K562 (cell line): ENCODE results near the gene RHEBL1. TPM values are rescaled to one million over a fixed set of nuclear protein-coding genes. Genes with fewer than 3 reads are reported as not detected.
A peak's percentile ranks its signal among the peaks of the same experiment; 100 is the strongest.

Source experiments
- ADNP ChIP-seq: fragments of 200-800 bp; sonication (Bioruptor generic); IDR thresholded peaks from 2 replicates; pipeline ENCODE4 v1.6.1; 2016; ENCODE audit warnings: missing genetic modification characterization, missing compliant biosample characterization
- ARID1B ChIP-seq: fragments of 450-650 bp; IDR thresholded peaks from 2 replicates; pipeline ENCODE4 v1.6.1; 2016; ENCODE audit warnings: antibody characterized with exemption, mild to moderate bottlenecking, inconsistent platforms
- GTF2F1 ChIP-seq: IDR thresholded peaks from 2 replicates; pipeline ENCODE4 v1.6.1; 2011; ENCODE audit warnings: low read depth, low read length, improper control_type of control experiment
- L3MBTL2 ChIP-seq: fragments of 450-650 bp; IDR thresholded peaks from 2 replicates; pipeline ENCODE4 v1.6.1; 2016; ENCODE audit warnings: mild to moderate bottlenecking, moderate library complexity
- MYBL2 ChIP-seq, 2 experiments: fragments of 450-650 bp in 1 of 2; sonication (generic) in 1 of 2; formaldehyde crosslinking in 1 of 2; IDR thresholded peaks; 2 replicates each; pipeline versions ENCODE4 v1.6.1 to v1.8.1; 2017 to 2022; ENCODE audit warnings: borderline replicate concordance in 1 of 2, inconsistent platforms in 1 of 2, low read depth in 1 of 2, mild to moderate bottlenecking in 1 of 2, missing genetic modification reagents in 1 of 2, moderate library complexity in 1 of 2
- NFE2L1 ChIP-seq: fragments of 450-650 bp; IDR thresholded peaks from 2 replicates; pipeline ENCODE4 v1.6.1; 2016; ENCODE audit warnings: missing genetic modification characterization, low read depth, mild to moderate bottlenecking, missing compliant biosample characterization, moderate library complexity, borderline replicate concordance
- POLR2G ChIP-seq: fragments of 200-400 bp; formaldehyde crosslinking; IDR thresholded peaks from 2 replicates; pipeline ENCODE4 v1.6.1; 2017; ENCODE audit warnings: low read depth, mild to moderate bottlenecking, antibody characterized with exemption, low read length, moderate library complexity
- SIRT6 ChIP-seq: IDR thresholded peaks from one replicate; pipeline ENCODE4 v1.6.1; 2012; ENCODE audit warnings: low read depth, mild to moderate bottlenecking, control low read depth, inconsistent platforms, low read length, moderate library complexity
- SIX5 ChIP-seq, 2 experiments: IDR thresholded peaks; 2 replicates each; pipeline ENCODE4 v1.6.1; 2011; ENCODE audit warnings: low read length in 2 of 2, borderline replicate concordance in 1 of 2, low read depth in 1 of 2, mild to moderate bottlenecking in 1 of 2, moderate library complexity in 1 of 2; ENCODE audit not compliant: insufficient read depth in 1 of 2
- ZBTB7A ChIP-seq: IDR thresholded peaks from 2 replicates; pipeline ENCODE4 v1.6.1; 2011; ENCODE audit warnings: low read depth, mild to moderate bottlenecking, low read length, moderate library complexity, borderline replicate concordance; ENCODE audit not compliant: control insufficient read depth
- ZNF12 ChIP-seq: sonication (generic); formaldehyde crosslinking; IDR thresholded peaks from 2 replicates; pipeline ENCODE4 v1.4.0; 2020; ENCODE audit warnings: mild to moderate bottlenecking, missing genetic modification reagents
- ZNF699 ChIP-seq: fragments of 250-450 bp; sonication (Bioruptor Pico); IDR thresholded peaks from 2 replicates; pipeline ENCODE4 v1.8.0; 2021; ENCODE audit warnings: mild to moderate bottlenecking, moderate library complexity; ENCODE audit not compliant: insufficient replicate concordance
- polyA plus RNA-seq, 8 experiments: library from polyadenylated mRNA; depleted of rRNA in 4 of 8; stranded (reverse) in 5 of 8; unstranded in 3 of 8; fragments of >200 nt; fragmentation: Nextera tagmentation in 2 of 8; fragmentation: Illumina TruSeq in 1 of 8; extraction: Ambion mirVana in 2 of 8; extraction: Trizol in 1 of 8; gene quantifications; 2 replicates each; pipeline versions ENCODE4 v1.2.1 to v1.2.3, GENCODE V29; 2011 to 2014; ENCODE audit warnings: inconsistent platforms in 1 of 8, missing spikeins in 1 of 8
- total RNA-seq, 7 experiments: library from RNA; depleted of rRNA in 6 of 7; stranded (reverse); fragments of >200 nt in 6 of 7; fragmentation: Illumina TruSeq in 2 of 7; extraction: Trizol in 2 of 7; gene quantifications; 2 replicates each; pipeline versions ENCODE4 v1.2.1 to v1.2.3, GENCODE V29; 2011 to 2021; ENCODE audit warnings: low replicate concordance in 1 of 7
- TF ChIP-seq, protein P1 (sequence below): fragments of 250-450 bp; sonication (Bioruptor Pico); IDR thresholded peaks from 2 replicates; pipeline ENCODE4 v1.5.0; 2021; ENCODE audit warnings: mild to moderate bottlenecking, moderate library complexity
- TF ChIP-seq, protein P2 (sequence below), 2 experiments: fragments of 450-650 bp; IDR thresholded peaks; 2 replicates each; pipeline ENCODE4 v1.6.1; 2016
- TF ChIP-seq, protein P3 (sequence below): fragments of 150-350 bp; conservative IDR thresholded peaks from 2 replicates; pipeline ENCODE4 v1.6.1; 2014; ENCODE audit warnings: low read length
- TF ChIP-seq, protein P4 (sequence below): fragments of 200-800 bp; sonication (Bioruptor generic); IDR thresholded peaks from 2 replicates; pipeline ENCODE4 v1.6.1; 2017; ENCODE audit warnings: missing genetic modification characterization, missing compliant biosample characterization

Gene RHEBL1
- total and polyA plus RNA-seq, 9 of the 15 experiments (the other 6 are each of a cell fraction or from before 2014, with no cell fraction given), result 4.3 to 36.1 (median 8.2) TPM

DNA sequence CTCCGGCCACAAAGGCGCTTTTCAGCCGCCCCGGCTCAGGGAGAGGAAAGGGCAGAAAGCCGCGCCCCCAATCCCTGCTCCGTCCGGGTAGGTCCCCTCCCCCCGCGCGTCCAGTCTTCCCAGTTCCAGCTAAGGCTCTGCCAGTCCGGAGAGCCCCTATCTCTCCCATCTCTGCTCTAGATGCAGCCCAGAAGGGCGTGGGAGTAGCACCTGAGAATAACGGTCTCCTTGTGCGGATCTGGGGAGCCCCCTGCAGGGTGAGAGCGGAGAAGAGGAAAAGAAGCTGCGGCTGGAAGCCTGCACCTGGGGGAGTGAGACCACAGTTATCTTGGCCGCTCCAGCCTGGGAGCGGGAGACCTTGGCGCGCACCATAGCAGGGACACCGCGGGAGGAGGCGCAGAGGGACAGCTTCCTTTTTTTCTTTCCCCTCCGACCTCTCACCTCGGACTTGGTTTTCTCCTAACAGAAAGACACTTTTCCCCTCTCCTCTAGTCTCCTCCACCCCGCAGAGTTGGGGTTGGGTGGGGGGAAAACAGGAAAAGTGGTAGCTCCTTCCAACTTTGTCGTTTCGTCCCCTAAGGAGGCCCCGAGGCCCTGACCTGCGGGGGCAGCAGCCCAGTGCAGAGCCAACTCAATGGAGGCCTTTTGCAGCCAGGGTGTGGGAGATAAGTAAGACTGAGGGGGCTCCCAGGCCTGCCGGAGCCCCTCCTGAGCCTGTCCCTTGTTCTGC, 22.5 kb upstream of the RHEBL1 start (continued):
- TF ChIP-seq, protein P1, sequence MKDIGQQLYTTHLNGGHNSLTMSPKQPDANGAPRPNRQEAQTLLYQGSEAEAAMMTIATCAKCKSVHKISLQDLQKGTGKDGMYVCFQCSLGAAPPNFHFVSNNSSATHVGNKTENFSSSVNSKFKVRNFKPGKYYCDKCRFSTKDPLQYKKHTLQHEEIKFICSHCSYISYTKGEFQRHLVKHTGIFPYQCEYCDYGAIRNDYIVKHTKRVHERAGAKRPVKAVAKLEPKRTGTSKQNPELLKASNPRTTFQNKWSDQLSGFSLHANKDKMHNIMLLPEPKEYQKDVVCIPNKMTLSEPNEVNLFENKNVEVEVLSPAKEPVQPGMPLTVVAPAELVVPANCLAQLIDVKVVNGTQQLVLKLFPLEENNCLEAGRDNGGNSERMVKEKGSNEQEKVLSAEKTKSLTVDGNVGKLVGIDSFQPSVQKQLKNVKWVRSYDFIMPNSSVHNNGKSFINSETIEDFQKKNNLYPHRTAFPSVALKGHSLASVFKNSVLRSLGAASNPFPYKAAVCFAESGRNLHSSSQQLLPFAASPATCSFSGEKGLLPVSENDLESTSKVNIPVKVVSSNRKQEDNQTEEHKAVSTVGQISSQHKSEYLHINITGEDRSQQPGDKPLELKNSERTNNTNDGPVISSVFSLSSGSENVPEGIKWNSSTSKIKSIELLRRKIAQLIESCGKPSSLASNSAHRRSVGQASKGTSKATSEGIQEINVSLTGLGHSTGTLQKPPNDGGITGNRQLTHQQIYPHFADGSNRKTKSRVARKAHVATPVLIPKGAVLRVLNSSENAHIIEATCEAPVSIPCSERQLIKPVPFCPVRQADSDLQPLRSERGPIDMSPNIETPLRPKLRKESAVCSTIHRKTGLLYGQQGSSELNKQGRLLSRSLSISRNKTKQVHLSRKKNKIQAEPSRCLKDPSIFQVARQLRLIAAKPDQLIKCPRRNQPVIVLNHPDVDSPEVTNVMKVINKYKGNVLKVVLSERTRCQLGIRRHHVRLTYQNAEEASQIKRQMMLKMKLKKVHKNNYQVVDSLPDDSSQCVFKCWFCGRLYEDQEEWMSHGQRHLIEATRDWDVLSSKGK (CRISPR knock-in tag), result no peak
- TF ChIP-seq GTF2F1, result no peak
- no peak for TF ChIP-seq ADNP (tag)
- no peak for TF ChIP-seq SIX5 (IDR thresholded peaks at IDR 0.05; ENCODE audit: borderline replicate concordance in 1 of 2, insufficient read depth in 1 of 2, low read depth in 1 of 2, low read length in 2 of 2)
- TF ChIP-seq ZNF699 (CRISPR knock-in tag), result no peak
- TF ChIP-seq, protein P2, sequence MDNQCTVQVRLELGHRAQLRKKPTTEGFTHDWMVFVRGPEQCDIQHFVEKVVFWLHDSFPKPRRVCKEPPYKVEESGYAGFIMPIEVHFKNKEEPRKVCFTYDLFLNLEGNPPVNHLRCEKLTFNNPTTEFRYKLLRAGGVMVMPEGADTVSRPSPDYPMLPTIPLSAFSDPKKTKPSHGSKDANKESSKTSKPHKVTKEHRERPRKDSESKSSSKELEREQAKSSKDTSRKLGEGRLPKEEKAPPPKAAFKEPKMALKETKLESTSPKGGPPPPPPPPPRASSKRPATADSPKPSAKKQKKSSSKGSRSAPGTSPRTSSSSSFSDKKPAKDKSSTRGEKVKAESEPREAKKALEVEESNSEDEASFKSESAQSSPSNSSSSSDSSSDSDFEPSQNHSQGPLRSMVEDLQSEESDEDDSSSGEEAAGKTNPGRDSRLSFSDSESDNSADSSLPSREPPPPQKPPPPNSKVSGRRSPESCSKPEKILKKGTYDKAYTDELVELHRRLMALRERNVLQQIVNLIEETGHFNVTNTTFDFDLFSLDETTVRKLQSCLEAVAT (IDR thresholded peaks at IDR 0.05), result peak; percentile 50 to 83; a peak in 2 of 4 replicates
- no peak for TF ChIP-seq NFE2L1 (tag)
- no peak for TF ChIP-seq SIRT6
- peak; percentile 82 for TF ChIP-seq POLR2G
- TF ChIP-seq ZNF12 (CRISPR knock-in tag), result 0 out of 2 replicates have a peak, but pooled peaks have one; percentile 61
- peak; percentile 85 for TF ChIP-seq ZBTB7A
- TF ChIP-seq, protein P3, sequence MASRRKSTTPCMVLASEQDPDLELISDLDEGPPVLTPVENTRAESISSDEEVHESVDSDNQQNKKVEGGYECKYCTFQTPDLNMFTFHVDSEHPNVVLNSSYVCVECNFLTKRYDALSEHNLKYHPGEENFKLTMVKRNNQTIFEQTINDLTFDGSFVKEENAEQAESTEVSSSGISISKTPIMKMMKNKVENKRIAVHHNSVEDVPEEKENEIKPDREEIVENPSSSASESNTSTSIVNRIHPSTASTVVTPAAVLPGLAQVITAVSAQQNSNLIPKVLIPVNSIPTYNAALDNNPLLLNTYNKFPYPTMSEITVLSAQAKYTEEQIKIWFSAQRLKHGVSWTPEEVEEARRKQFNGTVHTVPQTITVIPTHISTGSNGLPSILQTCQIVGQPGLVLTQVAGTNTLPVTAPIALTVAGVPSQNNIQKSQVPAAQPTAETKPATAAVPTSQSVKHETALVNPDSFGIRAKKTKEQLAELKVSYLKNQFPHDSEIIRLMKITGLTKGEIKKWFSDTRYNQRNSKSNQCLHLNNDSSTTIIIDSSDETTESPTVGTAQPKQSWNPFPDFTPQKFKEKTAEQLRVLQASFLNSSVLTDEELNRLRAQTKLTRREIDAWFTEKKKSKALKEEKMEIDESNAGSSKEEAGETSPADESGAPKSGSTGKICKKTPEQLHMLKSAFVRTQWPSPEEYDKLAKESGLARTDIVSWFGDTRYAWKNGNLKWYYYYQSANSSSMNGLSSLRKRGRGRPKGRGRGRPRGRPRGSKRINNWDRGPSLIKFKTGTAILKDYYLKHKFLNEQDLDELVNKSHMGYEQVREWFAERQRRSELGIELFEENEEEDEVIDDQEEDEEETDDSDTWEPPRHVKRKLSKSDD, result peak; percentile 84; the same call in 1 of the 2 replicates
- TF ChIP-seq ARID1B, result peak; percentile 96
- peak; percentile 75 for TF ChIP-seq L3MBTL2
- TF ChIP-seq MYBL2 (IDR thresholded peaks at IDR 0.05; ENCODE audit: low read depth), result peak; percentile 66
- no peak for TF ChIP-seq MYBL2 (CRISPR knock-in tag; IDR thresholded peaks at IDR 0.05; ENCODE audit: borderline replicate concordance)
- TF ChIP-seq, protein P4, sequence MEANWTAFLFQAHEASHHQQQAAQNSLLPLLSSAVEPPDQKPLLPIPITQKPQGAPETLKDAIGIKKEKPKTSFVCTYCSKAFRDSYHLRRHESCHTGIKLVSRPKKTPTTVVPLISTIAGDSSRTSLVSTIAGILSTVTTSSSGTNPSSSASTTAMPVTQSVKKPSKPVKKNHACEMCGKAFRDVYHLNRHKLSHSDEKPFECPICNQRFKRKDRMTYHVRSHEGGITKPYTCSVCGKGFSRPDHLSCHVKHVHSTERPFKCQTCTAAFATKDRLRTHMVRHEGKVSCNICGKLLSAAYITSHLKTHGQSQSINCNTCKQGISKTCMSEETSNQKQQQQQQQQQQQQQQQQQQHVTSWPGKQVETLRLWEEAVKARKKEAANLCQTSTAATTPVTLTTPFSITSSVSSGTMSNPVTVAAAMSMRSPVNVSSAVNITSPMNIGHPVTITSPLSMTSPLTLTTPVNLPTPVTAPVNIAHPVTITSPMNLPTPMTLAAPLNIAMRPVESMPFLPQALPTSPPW (CRISPR knock-in tag), result peak; percentile 85
